ENCODE data around the gene GPC3. TPM values are rescaled to one million over a fixed set of nuclear protein-coding genes. Genes with fewer than 3 reads are reported as not detected.

Gene GPC3
- polyA plus RNA-seq, 1 of the 3 experiments (the other 2 are of a cell fraction), result 1.4 TPM

DNA sequence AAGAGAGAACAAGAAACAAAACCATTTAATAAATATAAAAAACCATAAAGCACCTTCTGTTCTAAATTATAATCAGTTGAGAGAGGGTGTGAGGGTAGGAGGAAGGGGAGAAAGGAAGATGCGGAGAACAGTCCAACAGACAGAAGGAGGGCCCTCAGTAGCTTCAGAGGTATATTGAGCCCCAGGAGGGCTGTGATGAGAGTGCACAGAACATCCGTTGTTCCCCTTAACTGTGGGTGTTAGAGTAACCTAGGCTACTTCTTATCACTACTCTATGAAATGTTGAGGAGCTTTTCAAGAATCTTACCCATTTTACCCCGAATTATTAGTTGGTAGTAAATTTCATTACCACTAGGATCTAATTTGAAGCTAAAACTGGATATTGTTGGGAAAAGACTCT is 13.8 kb downstream of the GPC3 start:
- Histone ChIP-seq H3K4me3 (ENCODE audit: low read depth in 2 of 2, low read length in 1 of 2) (no peak overlapping the region), H3K4me2 (no peak overlapping the region), H2AFZ (ENCODE audit: low read depth) (no peak overlapping the region), H3F3A (replicated peaks; ENCODE audit: insufficient read depth) (no peaks in the 10 kb centered on the region), H3K4me1 (ENCODE audit: control insufficient read depth in 1 of 2, insufficient read depth in 2 of 2, low read depth in 1 of 2, low read length in 1 of 2) (no peaks in the 10 kb centered on the region; a peak in 1 of 4 replicates), H4K20me1 (ENCODE audit: insufficient read depth) (no peaks in the 10 kb centered on the region), H3K36me3 (replicated peaks in 1 of 2; ENCODE audit: control insufficient read depth in 1 of 2, insufficient read depth in 2 of 2, low read length in 1 of 2) (no peaks in the 10 kb centered on the region), H3K9ac (no peak overlapping the region), H3K9me3 (no peaks in the 10 kb centered on the region), H3K27ac (ENCODE audit: low read depth in 2 of 2, low read length in 1 of 2) (no peak overlapping the region), H3K27me3 (ENCODE audit: insufficient read depth) (no peaks in the 10 kb centered on the region; the same call in 1 of the 2 replicates), H3K9me2 (no peaks in the 10 kb centered on the region), H3K79me2 (ENCODE audit: insufficient read depth) (no peaks in the 10 kb centered on the region)
- no peak for DNase-seq
- ChIA-PET CTCF (interaction anchor here (0.9 to 1.1 kb wide), 2 partner anchors 12 to 119 kb away, joined by 3 read pairs; no protein-coding TSS in a partner anchor), POLR2A (no interaction called here)
- 17% methylated on average over 3 of the region's 3 CpGs for WGBS (ENCODE audit: low lambda C conversion rate)
- TF ChIP-seq RCOR1 (IDR thresholded peaks at IDR 0.05; ENCODE audit: low read length) (no peak), RFX5 (IDR thresholded peaks at IDR 0.05; ENCODE audit: low read length) (no peak), MXI1 (IDR thresholded peaks at IDR 0.05; ENCODE audit: low read depth, low read length) (no peak), SMC3 (IDR thresholded peaks at IDR 0.05; ENCODE audit: low read depth, low read length) (no peak), NRF1 (IDR thresholded peaks at IDR 0.05; ENCODE audit: low read depth, low read length) (no peak), GATA2 (CRISPR knock-in tag; IDR thresholded peaks at IDR 0.05) (no peak), RXRA (IDR thresholded peaks at IDR 0.05; ENCODE audit: borderline replicate concordance, low read depth) (no peak), GABPA (IDR thresholded peaks at IDR 0.05; ENCODE audit: low read depth) (no peak), ZBTB33 (IDR thresholded peaks at IDR 0.05; ENCODE audit: borderline replicate concordance, low read depth) (no peak), TCF12 (IDR thresholded peaks at IDR 0.05) (no peak), CHD2 (IDR thresholded peaks at IDR 0.05; ENCODE audit: low read length, partially characterized antibody) (no peak), ELF1 (IDR thresholded peaks at IDR 0.05) (no peak), SIN3A (IDR thresholded peaks at IDR 0.05; ENCODE audit: borderline replicate concordance, low read depth, low read length) (no peak)
- TF ChIP-seq, protein P1, sequence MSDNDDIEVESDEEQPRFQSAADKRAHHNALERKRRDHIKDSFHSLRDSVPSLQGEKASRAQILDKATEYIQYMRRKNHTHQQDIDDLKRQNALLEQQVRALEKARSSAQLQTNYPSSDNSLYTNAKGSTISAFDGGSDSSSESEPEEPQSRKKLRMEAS (IDR thresholded peaks at IDR 0.05; ENCODE audit: low read depth), result no peak
- TF ChIP-seq, protein P2, sequence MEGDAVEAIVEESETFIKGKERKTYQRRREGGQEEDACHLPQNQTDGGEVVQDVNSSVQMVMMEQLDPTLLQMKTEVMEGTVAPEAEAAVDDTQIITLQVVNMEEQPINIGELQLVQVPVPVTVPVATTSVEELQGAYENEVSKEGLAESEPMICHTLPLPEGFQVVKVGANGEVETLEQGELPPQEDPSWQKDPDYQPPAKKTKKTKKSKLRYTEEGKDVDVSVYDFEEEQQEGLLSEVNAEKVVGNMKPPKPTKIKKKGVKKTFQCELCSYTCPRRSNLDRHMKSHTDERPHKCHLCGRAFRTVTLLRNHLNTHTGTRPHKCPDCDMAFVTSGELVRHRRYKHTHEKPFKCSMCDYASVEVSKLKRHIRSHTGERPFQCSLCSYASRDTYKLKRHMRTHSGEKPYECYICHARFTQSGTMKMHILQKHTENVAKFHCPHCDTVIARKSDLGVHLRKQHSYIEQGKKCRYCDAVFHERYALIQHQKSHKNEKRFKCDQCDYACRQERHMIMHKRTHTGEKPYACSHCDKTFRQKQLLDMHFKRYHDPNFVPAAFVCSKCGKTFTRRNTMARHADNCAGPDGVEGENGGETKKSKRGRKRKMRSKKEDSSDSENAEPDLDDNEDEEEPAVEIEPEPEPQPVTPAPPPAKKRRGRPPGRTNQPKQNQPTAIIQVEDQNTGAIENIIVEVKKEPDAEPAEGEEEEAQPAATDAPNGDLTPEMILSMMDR (IDR thresholded peaks at IDR 0.05), result no peak

- Histone ChIP-seq H3K9me3 (no peaks in the 10 kb centered on the region), H3K27ac (ENCODE audit: low read depth in 2 of 2, low read length in 1 of 2) (no peak overlapping the region), H3K4me3 (ENCODE audit: low read depth in 2 of 2, low read length in 1 of 2) (no peak overlapping the region), H3K27me3 (ENCODE audit: insufficient read depth) (no peaks in the 10 kb centered on the region; the same call in 1 of the 2 replicates), H4K20me1 (ENCODE audit: insufficient read depth) (no peaks in the 10 kb centered on the region), H3K4me1 (ENCODE audit: control insufficient read depth in 1 of 2, insufficient read depth in 2 of 2, low read depth in 1 of 2, low read length in 1 of 2) (no peaks in the 10 kb centered on the region; a peak in 1 of 4 replicates), H3K79me2 (ENCODE audit: insufficient read depth) (no peaks in the 10 kb centered on the region), H3K9me2 (no peaks in the 10 kb centered on the region), H3F3A (replicated peaks; ENCODE audit: insufficient read depth) (no peaks in the 10 kb centered on the region), H3K36me3 (replicated peaks in 1 of 2; ENCODE audit: control insufficient read depth in 1 of 2, insufficient read depth in 2 of 2, low read length in 1 of 2) (no peaks in the 10 kb centered on the region), H3K4me2 (no peak overlapping the region), H2AFZ (ENCODE audit: low read depth) (no peak overlapping the region), H3K9ac (no peak overlapping the region)
- CTCF ChIA-PET, result no interaction called here
- POLR2A ChIA-PET, result no interaction called here
- TF ChIP-seq POLR2AphosphoS5 (IDR thresholded peaks at IDR 0.05; ENCODE audit: low read depth, low read length), result no peak
- TF ChIP-seq MEF2A (IDR thresholded peaks at IDR 0.05; ENCODE audit: borderline replicate concordance, low read depth), result no peak
- TF ChIP-seq, protein P3, sequence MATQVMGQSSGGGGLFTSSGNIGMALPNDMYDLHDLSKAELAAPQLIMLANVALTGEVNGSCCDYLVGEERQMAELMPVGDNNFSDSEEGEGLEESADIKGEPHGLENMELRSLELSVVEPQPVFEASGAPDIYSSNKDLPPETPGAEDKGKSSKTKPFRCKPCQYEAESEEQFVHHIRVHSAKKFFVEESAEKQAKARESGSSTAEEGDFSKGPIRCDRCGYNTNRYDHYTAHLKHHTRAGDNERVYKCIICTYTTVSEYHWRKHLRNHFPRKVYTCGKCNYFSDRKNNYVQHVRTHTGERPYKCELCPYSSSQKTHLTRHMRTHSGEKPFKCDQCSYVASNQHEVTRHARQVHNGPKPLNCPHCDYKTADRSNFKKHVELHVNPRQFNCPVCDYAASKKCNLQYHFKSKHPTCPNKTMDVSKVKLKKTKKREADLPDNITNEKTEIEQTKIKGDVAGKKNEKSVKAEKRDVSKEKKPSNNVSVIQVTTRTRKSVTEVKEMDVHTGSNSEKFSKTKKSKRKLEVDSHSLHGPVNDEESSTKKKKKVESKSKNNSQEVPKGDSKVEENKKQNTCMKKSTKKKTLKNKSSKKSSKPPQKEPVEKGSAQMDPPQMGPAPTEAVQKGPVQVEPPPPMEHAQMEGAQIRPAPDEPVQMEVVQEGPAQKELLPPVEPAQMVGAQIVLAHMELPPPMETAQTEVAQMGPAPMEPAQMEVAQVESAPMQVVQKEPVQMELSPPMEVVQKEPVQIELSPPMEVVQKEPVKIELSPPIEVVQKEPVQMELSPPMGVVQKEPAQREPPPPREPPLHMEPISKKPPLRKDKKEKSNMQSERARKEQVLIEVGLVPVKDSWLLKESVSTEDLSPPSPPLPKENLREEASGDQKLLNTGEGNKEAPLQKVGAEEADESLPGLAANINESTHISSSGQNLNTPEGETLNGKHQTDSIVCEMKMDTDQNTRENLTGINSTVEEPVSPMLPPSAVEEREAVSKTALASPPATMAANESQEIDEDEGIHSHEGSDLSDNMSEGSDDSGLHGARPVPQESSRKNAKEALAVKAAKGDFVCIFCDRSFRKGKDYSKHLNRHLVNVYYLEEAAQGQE (IDR thresholded peaks at IDR 0.05; ENCODE audit: low read depth, low read length), result no peak
- TF ChIP-seq ZBTB33 (IDR thresholded peaks at IDR 0.05; ENCODE audit: borderline replicate concordance, low read depth), result no peak
- TF ChIP-seq CHD2 (IDR thresholded peaks at IDR 0.05; ENCODE audit: low read length, partially characterized antibody), result no peak
- TF ChIP-seq EZH2phosphoT487 (IDR thresholded peaks at IDR 0.05; ENCODE audit: borderline replicate concordance, low read depth), result no peak
- no peak for TF ChIP-seq RXRA (IDR thresholded peaks at IDR 0.05; ENCODE audit: borderline replicate concordance, low read depth)
- WGBS (ENCODE audit: low lambda C conversion rate), result 17% methylated on average over 5 of the region's 5 CpGs
- no peak for DNase-seq
These were observed 15.3 kb downstream of the GPC3 start for GRCh38 chrX:133970076-133970475.

Measured in SK-N-SH (cell line).